IMR-90 (cell line): ENCODE results near the gene SRPRB. TPM values are rescaled to one million over a fixed set of nuclear protein-coding genes. Genes with fewer than 3 reads are reported as not detected.

Source experiments
- ATAC-seq: fragments of 200-7000 bp; cut with Tn5 transposase; 2 replicates; pipeline ENCODE4 v1.9.1; 2020; ENCODE audit warnings: low read depth, mild to moderate bottlenecking, moderate library complexity
- BruUV-seq: library from RNA; stranded (reverse); fragments of 400-500 nt; replicated peaks from 2 replicates; lab custom pipeline; 2021; lab: Mats Ljungman, UMichigan
- CTCF ChIA-PET: fragments of 300-600 bp; formaldehyde crosslinking; extraction: SDS; loops from one replicate; lab custom pipeline; 2021; ENCODE audit warnings: antibody characterized with exemption; lab: Yijun Ruan, JAX
- POLR2A ChIA-PET: fragments of 300-600 bp; sonication (Branson Sonifier 250); formaldehyde crosslinking; loops from one replicate; lab custom pipeline; 2022; ENCODE audit warnings: antibody characterized with exemption; ENCODE audit not compliant: unreplicated experiment; lab: Charles Lee
- DNase-seq: peaks from one replicate; pipeline ENCODE4 v3.0.0; 2013
- H2AFZ ChIP-seq: replicated peaks from 2 replicates; pipeline ENCODE3; 2013; ENCODE audit warnings: low read length, mild to moderate bottlenecking; ENCODE audit not compliant: poor library complexity
- H2AK5ac ChIP-seq: 2 replicates; pipeline ENCODE4 v1.6.1; 2013; ENCODE audit warnings: low read depth, low read length, inconsistent platforms
- H2AK9ac ChIP-seq: replicated peaks from 2 replicates; pipeline ENCODE3; 2013; ENCODE audit warnings: mild to moderate bottlenecking, low read depth, low read length, moderate library complexity; ENCODE audit not compliant: poor library complexity
- H2BK120ac ChIP-seq: 2 replicates; pipeline ENCODE4 v1.6.1; 2013; ENCODE audit warnings: low read depth, low read length, inconsistent platforms
- H2BK15ac ChIP-seq: 3 replicates; pipeline ENCODE4 v1.6.1; 2013; ENCODE audit warnings: low read depth, low read length, inconsistent platforms
- H2BK20ac ChIP-seq: 2 replicates; pipeline ENCODE4 v1.6.1; 2013; ENCODE audit warnings: low read depth, mild to moderate bottlenecking, inconsistent platforms, low read length, moderate library complexity
- H2BK5ac ChIP-seq: 2 replicates; pipeline ENCODE4 v1.6.1; 2013; ENCODE audit warnings: mild to moderate bottlenecking, low read depth, low read length, inconsistent platforms; ENCODE audit not compliant: poor library complexity, severe bottlenecking
- H3K14ac ChIP-seq: replicated peaks from 2 replicates; pipeline ENCODE4 v1.6.1; 2013; ENCODE audit warnings: low read depth, low read length, inconsistent platforms
- H3K18ac ChIP-seq: 2 replicates; pipeline ENCODE4 v1.6.1; 2013; ENCODE audit warnings: low read depth, low read length, control low read depth
- H3K23ac ChIP-seq: 2 replicates; pipeline ENCODE4 v1.6.1; 2013; ENCODE audit warnings: low read depth, low read length, inconsistent platforms
- H3K27ac ChIP-seq: 2 replicates; pipeline ENCODE4 v1.5.1; 2013; ENCODE audit warnings: mild to moderate bottlenecking, control low read depth, low read length; ENCODE audit not compliant: insufficient read depth
- H3K27me3 ChIP-seq: 2 replicates; pipeline ENCODE4 v1.6.1; 2013; ENCODE audit warnings: low read length; ENCODE audit not compliant: control insufficient read depth, insufficient read depth
- H3K36me3 ChIP-seq: 2 replicates; pipeline ENCODE4 v1.6.1; 2013; ENCODE audit warnings: low read length, mixed read lengths; ENCODE audit not compliant: control insufficient read depth, insufficient read depth
- H3K4ac ChIP-seq: 2 replicates; pipeline ENCODE4 v1.6.1; 2013; ENCODE audit warnings: low read depth, low read length, inconsistent platforms
- H3K4me1 ChIP-seq: 2 replicates; pipeline ENCODE4 v1.6.1; 2013; ENCODE audit warnings: low read length, mixed read lengths; ENCODE audit not compliant: control insufficient read depth, insufficient read depth
- H3K4me2 ChIP-seq: 2 replicates; pipeline ENCODE4 v1.6.1; 2013; ENCODE audit warnings: low read depth, mild to moderate bottlenecking, control low read depth, low read length, moderate library complexity
- H3K4me3 ChIP-seq: 2 replicates; pipeline ENCODE4 v1.5.1; 2013; ENCODE audit warnings: low read depth, mild to moderate bottlenecking, control low read depth, low read length, moderate library complexity; ENCODE audit not compliant: insufficient read depth
- H3K56ac ChIP-seq: 2 replicates; pipeline ENCODE4 v1.6.1; 2013; ENCODE audit warnings: low read length, inconsistent platforms; ENCODE audit not compliant: insufficient read depth; ENCODE audit errors: extremely low read depth
- H3K79me1 ChIP-seq, 2 experiments: 2 replicates each; pipeline ENCODE4 v1.6.1; 2013; ENCODE audit warnings: low read length in 2 of 2, inconsistent platforms in 1 of 2, low read depth in 1 of 2
- H3K9ac ChIP-seq: 2 replicates; pipeline ENCODE4 v1.6.1; 2013; ENCODE audit warnings: low read depth, low read length, control low read depth
- H3K9me1 ChIP-seq: 2 replicates; pipeline ENCODE4 v1.6.1; 2013; ENCODE audit warnings: low read length, inconsistent platforms; ENCODE audit not compliant: insufficient read depth
- H3K9me3 ChIP-seq: 2 replicates; pipeline ENCODE4 v1.6.1; 2013; ENCODE audit warnings: low read length; ENCODE audit not compliant: control insufficient read depth, insufficient read depth
- H4K20me1 ChIP-seq: 2 replicates; pipeline ENCODE4 v1.6.1; 2013; ENCODE audit warnings: low read length, inconsistent platforms; ENCODE audit not compliant: insufficient read depth
- H4K5ac ChIP-seq: 2 replicates; pipeline ENCODE4 v1.6.1; 2013; ENCODE audit warnings: mild to moderate bottlenecking, low read depth, low read length, control low read depth
- H4K8ac ChIP-seq, 2 experiments: 2 replicates each; pipeline ENCODE4 v1.6.1; 2013; ENCODE audit warnings: low read depth in 2 of 2, low read length in 2 of 2, control low read depth in 1 of 2, inconsistent platforms in 1 of 2
- H4K91ac ChIP-seq: 2 replicates; pipeline ENCODE4 v1.6.1; 2013; ENCODE audit warnings: low read depth, low read length, inconsistent platforms; ENCODE audit not compliant: insufficient read depth
- USF2 ChIP-seq: fragments of 150-350 bp; IDR thresholded peaks from 2 replicates; pipeline ENCODE4 v1.6.1; 2017; ENCODE audit warnings: mild to moderate bottlenecking, antibody characterized with exemption, low read length, low read depth
- WGBS, 2 experiments: methylation state at CpG; one replicate each; pipeline versions ENCODE4 v1.1.5 to v1.1.7; 2013; ENCODE audit warnings: missing lambda C conversion rate in 2 of 2; ENCODE audit not compliant: insufficient read length in 1 of 2; ENCODE audit errors: extremely low coverage in 2 of 2; 5-methylcytosine and 5-hydroxymethylcytosine counted together
- dilution Hi-C: fragments of 300-500 bp; cut with HindIII; formaldehyde crosslinking; loops from one replicate; pipeline ENCODE4 v1.14.3; 2018; ENCODE audit warnings: low sequenced_read_pairs; ENCODE audit not compliant: unreplicated experiment
- in situ Hi-C: fragments of 300-500 bp; cut with MboI; formaldehyde crosslinking; loops from 3 replicates; pipeline ENCODE4 v1.14.3; 2019; ENCODE audit warnings: low sequenced_read_pairs, inconsistent platforms, mixed read lengths
- intact Hi-C: fragments of 100-400 bp; cut with micrococcal nuclease; formaldehyde crosslinking; loops from 2 replicates; pipeline ENCODE4 v1.10.0; 2022
- polyA plus RNA-seq, 3 experiments: library from polyadenylated mRNA; depleted of rRNA; stranded (reverse); fragments of >200 nt; gene quantifications; 2 replicates each; pipeline ENCODE4 v1.2.3, GENCODE V29; 2012; ENCODE audit warnings: low replicate concordance in 1 of 3
- total RNA-seq: library from RNA; depleted of rRNA; stranded (reverse); fragments of >200 nt; gene quantifications from 2 replicates; pipeline ENCODE4 v1.2.3, GENCODE V29; 2012

SRPRB gene
- total and polyA plus RNA-seq, 2 of the 4 experiments (the other 2 are of a cell fraction): 28.8 to 131 TPM

DNA sequence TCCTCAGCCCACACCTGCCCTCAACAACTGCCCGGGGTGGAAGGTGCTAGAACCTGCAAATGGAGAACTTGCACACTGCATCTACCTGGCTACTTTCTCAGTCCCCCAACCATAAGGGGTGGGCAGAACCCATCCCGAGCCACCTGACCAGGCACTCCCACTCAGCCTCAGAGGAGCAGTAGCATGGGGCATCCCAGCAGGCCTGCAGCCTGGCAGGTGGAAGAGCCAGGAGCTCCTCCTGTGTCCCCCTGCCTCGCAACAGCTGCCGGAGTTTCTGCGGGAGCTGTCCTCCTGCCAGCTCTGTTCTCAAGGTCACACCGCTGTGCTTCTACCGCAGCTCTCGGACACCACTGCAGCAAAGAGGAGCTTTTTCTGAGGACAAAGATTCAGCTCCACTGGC lies 62.6 kb downstream of the SRPRB start:
- no peak for ATAC-seq
- H3K27ac ChIP-seq: no peak overlapping the region

More for the DNA sequence above, 62.6 kb downstream of the SRPRB start:
- H3K4ac ChIP-seq: no peak overlapping the region
- H3K14ac ChIP-seq: no peak overlapping the region
- intact Hi-C loops (no loop called here), in situ Hi-C loops (no loop called here), dilution Hi-C loops (no loop called here)
- no peak overlapping the region for H4K5ac ChIP-seq
- H2AK5ac ChIP-seq: no peak overlapping the region
- no peaks in the 10 kb centered on the region for H3K9me1 ChIP-seq
- TF ChIP-seq USF2: no peak
- 60% methylated on average over 1 of the region's 8 CpGs; no CpG with 5 or more reads in 1 of the 2 experiments for WGBS, 2 experiments
- H4K20me1 ChIP-seq: no peaks in the 10 kb centered on the region
- BruUV-seq: no TSS peak
- H3K79me1 ChIP-seq: no peaks in the 10 kb centered on the region
- no peak for DNase-seq
- ChIA-PET POLR2A (no interaction called here), CTCF (no interaction called here)
- no peak overlapping the region for H2BK20ac ChIP-seq
- H3K4me2 ChIP-seq: no peak overlapping the region
- no peak overlapping the region for H3K4me3 ChIP-seq
- H4K8ac ChIP-seq: no peak overlapping the region
- no peak overlapping the region for H2BK15ac ChIP-seq
- H2BK120ac ChIP-seq: no peak overlapping the region
- H4K91ac ChIP-seq: no peak overlapping the region
- H3K56ac ChIP-seq: no peak overlapping the region
- no peak overlapping the region for H3K18ac ChIP-seq
- no peaks in the 10 kb centered on the region for H3K36me3 ChIP-seq
- no peaks in the 10 kb centered on the region for H3K4me1 ChIP-seq
- H3K9me3 ChIP-seq: peaks cover 3% of the 10 kb centered on the region; the same call in 1 of the 2 replicates
- no peak overlapping the region for H3K23ac ChIP-seq
- peaks cover 63% of the 10 kb centered on the region for H3K27me3 ChIP-seq
- no peak overlapping the region for H3K9ac ChIP-seq
- no peak overlapping the region for H2AFZ ChIP-seq
- no peak overlapping the region for H2BK5ac ChIP-seq
- no peak overlapping the region for H2AK9ac ChIP-seq
